ENCODE results near the gene XRCC4.

XRCC4 gene

DNA sequence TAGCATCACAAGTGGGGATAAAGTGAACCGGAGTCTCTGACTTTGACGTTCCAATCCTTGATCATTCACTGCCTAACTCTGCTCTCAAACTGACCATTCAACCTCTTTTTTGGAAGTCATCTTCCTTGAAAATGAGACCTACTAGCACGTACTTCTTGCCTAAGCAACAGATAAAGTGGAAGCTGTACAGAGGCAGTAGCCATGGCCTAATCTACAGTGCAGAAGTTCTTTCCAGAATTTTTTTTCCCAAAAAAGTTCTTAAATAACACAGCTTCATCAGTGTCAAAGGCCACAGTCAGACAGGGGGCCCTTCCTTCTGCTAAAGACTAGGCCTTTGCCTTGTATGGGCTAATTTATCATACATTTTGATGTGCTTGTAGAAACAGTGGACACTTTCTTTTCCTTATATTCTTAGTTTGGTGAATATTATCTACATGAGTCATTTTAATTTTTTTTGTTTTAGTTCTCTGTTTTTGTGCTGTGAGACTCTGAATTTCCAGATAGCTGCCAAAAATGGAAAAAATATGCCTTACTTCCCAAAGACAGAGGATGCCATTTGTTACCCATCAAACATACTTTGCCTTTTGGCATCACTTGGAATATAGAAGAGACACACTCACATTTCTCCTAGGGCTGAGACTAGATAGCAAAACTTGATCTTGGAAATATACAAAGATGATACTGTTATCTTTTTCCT, 297.9 kb downstream of the XRCC4 start:
- TF ChIP-seq, protein P1, sequence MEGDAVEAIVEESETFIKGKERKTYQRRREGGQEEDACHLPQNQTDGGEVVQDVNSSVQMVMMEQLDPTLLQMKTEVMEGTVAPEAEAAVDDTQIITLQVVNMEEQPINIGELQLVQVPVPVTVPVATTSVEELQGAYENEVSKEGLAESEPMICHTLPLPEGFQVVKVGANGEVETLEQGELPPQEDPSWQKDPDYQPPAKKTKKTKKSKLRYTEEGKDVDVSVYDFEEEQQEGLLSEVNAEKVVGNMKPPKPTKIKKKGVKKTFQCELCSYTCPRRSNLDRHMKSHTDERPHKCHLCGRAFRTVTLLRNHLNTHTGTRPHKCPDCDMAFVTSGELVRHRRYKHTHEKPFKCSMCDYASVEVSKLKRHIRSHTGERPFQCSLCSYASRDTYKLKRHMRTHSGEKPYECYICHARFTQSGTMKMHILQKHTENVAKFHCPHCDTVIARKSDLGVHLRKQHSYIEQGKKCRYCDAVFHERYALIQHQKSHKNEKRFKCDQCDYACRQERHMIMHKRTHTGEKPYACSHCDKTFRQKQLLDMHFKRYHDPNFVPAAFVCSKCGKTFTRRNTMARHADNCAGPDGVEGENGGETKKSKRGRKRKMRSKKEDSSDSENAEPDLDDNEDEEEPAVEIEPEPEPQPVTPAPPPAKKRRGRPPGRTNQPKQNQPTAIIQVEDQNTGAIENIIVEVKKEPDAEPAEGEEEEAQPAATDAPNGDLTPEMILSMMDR (IDR thresholded peaks at IDR 0.05; ENCODE audit: low read depth, low read length): no peak
- DNase-seq (ENCODE audit: low read depth in 2 of 2): peak; percentile 50 to 79
- H3K4me3 ChIP-seq (replicated peaks in 1 of 2; ENCODE audit: low read depth in 2 of 2, low read length in 2 of 2): no peak overlapping the region

DNA sequence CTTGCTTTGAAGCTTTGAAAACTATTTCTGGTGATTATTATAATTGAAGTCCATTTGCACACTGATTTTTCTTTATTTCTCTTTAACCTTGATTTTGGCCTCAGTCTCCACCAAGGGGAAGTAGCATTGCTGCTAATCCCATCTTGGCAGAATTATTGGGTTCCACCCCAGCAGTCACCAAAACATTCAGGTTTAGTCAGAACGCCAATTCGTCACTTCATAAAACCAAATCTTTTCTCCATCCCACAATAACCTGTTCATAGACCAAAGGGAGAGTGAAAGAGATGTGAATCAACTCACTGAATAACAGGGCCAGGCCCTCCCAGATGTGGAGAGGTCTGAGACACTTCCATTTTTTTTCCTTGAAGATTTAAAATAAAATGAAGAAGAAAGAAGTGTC, 299.1 kb downstream of the XRCC4 start:
- TF ChIP-seq, protein P1 (IDR thresholded peaks at IDR 0.05; ENCODE audit: low read depth, low read length): no peak
- H3K4me3 ChIP-seq (replicated peaks in 1 of 2; ENCODE audit: low read depth in 2 of 2, low read length in 2 of 2): no peak overlapping the region
- no peak for DNase-seq (ENCODE audit: low read depth in 2 of 2)

DNA sequence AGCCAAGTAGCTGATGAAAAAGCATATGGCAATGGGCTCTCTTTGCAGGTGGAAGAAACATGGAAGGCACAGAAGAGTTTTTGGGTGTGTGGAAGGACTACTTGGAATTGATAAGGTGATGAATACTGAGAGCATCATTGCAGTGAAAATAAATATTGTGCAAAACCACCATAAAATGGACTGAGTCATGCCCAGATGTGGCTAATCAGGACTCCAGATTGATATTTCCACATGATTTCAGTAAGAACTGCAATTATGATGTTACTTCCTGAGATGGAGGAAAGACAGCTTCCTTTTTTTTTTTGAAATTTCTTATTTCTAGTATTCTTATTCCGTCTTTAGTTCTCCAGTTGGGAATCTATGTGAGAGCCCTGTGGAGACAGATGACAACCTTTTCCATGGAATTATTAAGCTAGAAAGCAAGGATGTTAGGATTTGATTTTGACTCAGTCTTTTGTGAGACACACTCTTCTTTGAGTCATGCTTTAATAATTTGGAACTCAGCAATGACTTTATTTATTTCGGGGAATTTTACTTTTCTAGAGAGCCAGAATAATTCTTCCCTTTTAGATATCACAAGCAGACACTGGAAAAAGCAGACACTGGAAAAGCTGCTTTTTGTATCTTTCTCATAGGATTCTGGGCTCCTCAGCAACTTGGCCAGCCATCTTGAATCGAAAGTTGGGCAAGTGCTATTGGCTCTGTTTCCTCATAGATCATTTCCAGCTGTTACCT, 300.0 kb downstream of the XRCC4 start:
- peak; percentile 51 to 85 for DNase-seq (ENCODE audit: low read depth in 2 of 2)
- no peak overlapping the region for H3K4me3 ChIP-seq (replicated peaks in 1 of 2; ENCODE audit: low read depth in 2 of 2, low read length in 2 of 2)
- TF ChIP-seq, protein P1 (IDR thresholded peaks at IDR 0.05; ENCODE audit: low read depth, low read length): no peak

DNA sequence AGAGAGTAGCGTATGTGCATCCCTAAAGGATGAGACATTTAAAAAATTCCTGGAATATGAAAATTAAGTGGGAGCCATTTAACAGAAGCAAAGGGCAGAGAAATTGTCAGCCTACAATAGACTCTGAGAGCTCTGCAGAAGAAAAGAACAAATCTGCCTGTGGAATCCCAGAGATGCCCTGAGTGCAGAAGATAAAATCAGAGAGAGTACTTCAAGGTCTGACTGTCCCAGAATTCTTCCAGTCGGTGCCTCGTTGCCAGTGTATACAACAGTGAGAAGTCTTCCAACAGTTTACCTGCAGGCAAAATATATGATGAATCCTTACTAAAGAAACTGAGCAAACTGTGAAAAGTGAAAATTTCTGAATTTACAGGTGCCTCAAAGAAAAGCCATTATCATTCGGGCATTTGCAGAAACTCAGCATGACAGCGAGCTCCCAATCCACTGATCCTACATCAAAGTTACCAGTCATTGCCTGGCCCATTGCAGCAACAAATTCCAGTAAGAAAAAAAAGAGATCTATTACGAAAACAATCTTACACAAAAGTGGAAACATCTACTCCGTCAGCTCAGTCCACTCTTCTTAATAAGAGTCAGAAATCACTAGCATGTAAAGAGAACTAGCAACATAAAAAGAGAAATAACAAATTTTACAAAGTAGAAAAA, 301.4 kb downstream of the XRCC4 start:
- TF ChIP-seq, protein P1 (IDR thresholded peaks at IDR 0.05; ENCODE audit: low read depth, low read length): no peak
- DNase-seq (ENCODE audit: low read depth in 2 of 2): no peak
- no peak overlapping the region for H3K4me3 ChIP-seq (replicated peaks in 1 of 2; ENCODE audit: low read depth in 2 of 2, low read length in 2 of 2)

DNA sequence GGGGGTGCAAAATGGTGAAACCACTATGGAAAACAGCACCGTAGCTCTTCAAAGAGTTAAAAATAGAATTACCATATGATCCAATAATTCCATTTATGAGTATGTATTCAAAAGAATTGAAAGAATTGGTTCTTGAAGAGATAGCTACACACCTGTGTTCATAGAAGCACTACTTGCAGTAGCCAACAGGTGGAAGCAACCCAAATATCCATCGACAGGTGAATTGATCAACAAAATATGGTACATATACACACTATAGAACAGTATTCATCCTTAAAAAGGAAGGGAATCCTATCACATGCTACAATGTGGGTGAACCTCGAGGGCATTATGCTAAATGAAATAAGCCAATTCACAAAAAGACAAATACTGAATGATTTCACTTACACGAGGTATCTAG, 308.5 kb downstream of the XRCC4 start:
- TF ChIP-seq, protein P1 (IDR thresholded peaks at IDR 0.05; ENCODE audit: low read depth, low read length): peak; percentile 6
- no peak for DNase-seq (ENCODE audit: low read depth in 2 of 2)
- no peak overlapping the region for H3K4me3 ChIP-seq (replicated peaks in 1 of 2; ENCODE audit: low read depth in 2 of 2, low read length in 2 of 2)

DNA sequence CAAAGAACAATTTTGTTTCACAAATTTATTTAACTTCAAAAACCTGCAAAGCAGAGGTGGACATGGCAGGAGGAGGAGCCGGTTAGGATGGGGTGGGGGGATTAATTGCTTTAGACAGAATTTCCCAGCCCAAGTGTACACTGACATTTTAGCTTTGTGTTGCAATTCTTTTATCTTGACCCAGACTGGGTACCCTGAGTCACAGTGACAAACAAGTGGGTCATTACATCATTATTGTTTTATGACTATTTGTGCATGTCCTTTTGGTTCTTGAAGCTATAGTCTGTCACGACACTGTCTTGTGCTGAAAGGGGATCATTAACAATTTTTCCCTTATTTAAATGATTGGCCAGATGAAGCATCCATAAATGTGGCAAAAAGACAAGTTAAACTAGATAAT, 309.7 kb downstream of the XRCC4 start:
- peak in 1 of 2 donors; percentile 48 for DNase-seq (ENCODE audit: low read depth in 2 of 2)
- H3K4me3 ChIP-seq (replicated peaks in 1 of 2; ENCODE audit: low read depth in 2 of 2, low read length in 2 of 2): no peak overlapping the region
- TF ChIP-seq, protein P1 (IDR thresholded peaks at IDR 0.05; ENCODE audit: low read depth, low read length): no peak
